H9 (cell line): ENCODE data around the gene BICD1. TPM values are rescaled to one million over a fixed set of nuclear protein-coding genes. Genes with fewer than 3 reads are reported as not detected.

Experiments used
- DNase-seq: peaks from one replicate; pipeline ENCODE4 v3.0.0-alpha.2; 2017
- H2AFZ ChIP-seq: one replicate; pipeline ENCODE4 v1.6.1; 2013; ENCODE audit warnings: mild to moderate bottlenecking, low read length, control low read depth, moderate library complexity
- H2AK5ac ChIP-seq: 2 replicates; pipeline ENCODE4 v1.6.1; 2013; ENCODE audit warnings: low read length, control low read depth, mixed read lengths; ENCODE audit not compliant: insufficient read length
- H2BK120ac ChIP-seq: one replicate; pipeline ENCODE4 v1.6.1; 2013; ENCODE audit warnings: low read depth, mild to moderate bottlenecking, low read length, control low read depth, inconsistent platforms; ENCODE audit not compliant: poor library complexity, severe bottlenecking
- H2BK12ac ChIP-seq: 2 replicates; pipeline ENCODE4 v1.6.1; 2013; ENCODE audit warnings: low read length, control low read depth, mixed read lengths, low read depth; ENCODE audit not compliant: insufficient read length
- H2BK15ac ChIP-seq: 2 replicates; pipeline ENCODE4 v1.6.1; 2013; ENCODE audit warnings: low read depth, low read length, control low read depth
- H2BK20ac ChIP-seq: one replicate; pipeline ENCODE4 v1.6.1; 2013; ENCODE audit warnings: low read depth, mild to moderate bottlenecking, low read length, control low read depth, inconsistent platforms; ENCODE audit not compliant: poor library complexity, severe bottlenecking
- H2BK5ac ChIP-seq: 2 replicates; pipeline ENCODE4 v1.6.1; 2013; ENCODE audit warnings: low read length, control low read depth, mixed read lengths; ENCODE audit not compliant: insufficient read length
- H3K14ac ChIP-seq: 2 replicates; pipeline ENCODE4 v1.6.1; 2013; ENCODE audit warnings: low read length, control low read depth; ENCODE audit not compliant: insufficient read depth
- H3K18ac ChIP-seq: 2 replicates; pipeline ENCODE4 v1.6.1; 2013; ENCODE audit warnings: low read depth, mild to moderate bottlenecking, mixed read lengths, low read length, control low read depth; ENCODE audit not compliant: insufficient read length
- H3K23ac ChIP-seq: 2 replicates; pipeline ENCODE4 v1.6.1; 2013; ENCODE audit warnings: low read length, control low read depth, mixed read lengths, low read depth; ENCODE audit not compliant: insufficient read length
- H3K23me2 ChIP-seq: 2 replicates; pipeline ENCODE4 v1.6.1; 2013; ENCODE audit warnings: low read depth, mild to moderate bottlenecking, mixed read lengths, low read length, control low read depth; ENCODE audit not compliant: insufficient read length, poor library complexity, severe bottlenecking
- H3K27ac ChIP-seq: 2 replicates; pipeline ENCODE4 v1.5.1; 2013; ENCODE audit warnings: low read length, control low read depth, mixed read lengths, low read depth; ENCODE audit not compliant: insufficient read length
- H3K27me3 ChIP-seq: 2 replicates; pipeline ENCODE4 v1.6.1; 2013; ENCODE audit warnings: low read length, control low read depth, inconsistent platforms; ENCODE audit not compliant: insufficient read depth
- H3K4ac ChIP-seq: 2 replicates; pipeline ENCODE4 v1.6.1; 2013; ENCODE audit warnings: low read depth, mild to moderate bottlenecking, control low read depth, inconsistent platforms, low read length, moderate library complexity
- H3K4me1 ChIP-seq: 2 replicates; pipeline ENCODE4 v1.6.1; 2013; ENCODE audit warnings: low read length, control low read depth, inconsistent platforms; ENCODE audit not compliant: insufficient read depth
- H3K4me2 ChIP-seq: 2 replicates; pipeline ENCODE4 v1.6.1; 2013; ENCODE audit warnings: low read length, control low read depth, mixed read lengths; ENCODE audit not compliant: insufficient read length, insufficient read depth
- H3K56ac ChIP-seq: 2 replicates; pipeline ENCODE4 v1.6.1; 2013; ENCODE audit warnings: low read depth, mild to moderate bottlenecking, mixed read lengths, low read length, control low read depth; ENCODE audit not compliant: insufficient read length
- H3K79me1 ChIP-seq: 2 replicates; pipeline ENCODE4 v1.6.1; 2013; ENCODE audit warnings: low read depth, mild to moderate bottlenecking, moderate library complexity, low read length, control low read depth, inconsistent platforms; ENCODE audit not compliant: insufficient read depth, poor library complexity, severe bottlenecking
- H3K79me2 ChIP-seq: 2 replicates; pipeline ENCODE4 v1.6.1; 2013; ENCODE audit warnings: low read length, control low read depth, inconsistent platforms; ENCODE audit not compliant: insufficient read depth
- H3K9ac ChIP-seq: 2 replicates; pipeline ENCODE4 v1.6.1; 2013; ENCODE audit warnings: low read length, control low read depth, mixed read lengths; ENCODE audit not compliant: insufficient read length; ENCODE audit errors: extremely low read depth
- H3K9me3 ChIP-seq: one replicate; pipeline ENCODE4 v1.6.1; 2013; ENCODE audit warnings: low read depth, low read length, inconsistent platforms; ENCODE audit not compliant: control insufficient read depth
- H3T11ph ChIP-seq: one replicate; pipeline ENCODE4 v1.6.1; 2013; ENCODE audit warnings: mild to moderate bottlenecking, low read length, control low read depth, inconsistent platforms
- H4K20me1 ChIP-seq: one replicate; pipeline ENCODE4 v1.6.1; 2013; ENCODE audit not compliant: control insufficient read depth, insufficient read length, insufficient read depth
- H4K5ac ChIP-seq: 2 replicates; pipeline ENCODE4 v1.6.1; 2013; ENCODE audit warnings: low read depth, mild to moderate bottlenecking, mixed read lengths, low read length, control low read depth; ENCODE audit not compliant: insufficient read length
- H4K8ac ChIP-seq: replicated peaks from 2 replicates; pipeline ENCODE4 v1.6.1; 2013; ENCODE audit warnings: low read length, control low read depth, mixed read lengths, low read depth; ENCODE audit not compliant: insufficient read length
- H4K91ac ChIP-seq: 2 replicates; pipeline ENCODE4 v1.6.1; 2013; ENCODE audit warnings: low read depth, mild to moderate bottlenecking, moderate library complexity, mixed read lengths, low read length, control low read depth; ENCODE audit not compliant: insufficient read length
- H3K27ac Mint-ChIP-seq, 3 experiments: 2 replicates in 2 of 3; 3 replicates in 1 of 3; pipeline ENCODE4 v1.8.0; 2020 to 2021; ENCODE audit warnings: mixed read lengths in 3 of 3, mild to moderate bottlenecking in 1 of 3, moderate library complexity in 1 of 3
- H3K27me3 Mint-ChIP-seq: 2 replicates; pipeline ENCODE4 v1.8.0; 2021; ENCODE audit warnings: low read depth, mild to moderate bottlenecking, moderate library complexity, mixed read lengths
- H3K36me3 Mint-ChIP-seq, 3 experiments: 2 replicates in 2 of 3; 3 replicates in 1 of 3; pipeline ENCODE4 v1.8.0; 2020 to 2021; ENCODE audit warnings: low read depth in 3 of 3, mixed read lengths in 3 of 3; ENCODE audit not compliant: insufficient read depth in 1 of 3
- H3K4me1 Mint-ChIP-seq, 2 experiments: 2 replicates each; pipeline ENCODE4 v1.8.0; 2020; ENCODE audit warnings: mixed read lengths in 2 of 2
- H3K4me3 Mint-ChIP-seq, 2 experiments: 2 replicates in 1 of 2; 3 replicates in 1 of 2; pipeline ENCODE4 v1.8.0; 2020 to 2021; ENCODE audit warnings: mild to moderate bottlenecking in 2 of 2, mixed read lengths in 2 of 2, moderate library complexity in 1 of 2
- H3K9me3 Mint-ChIP-seq, 2 experiments: 2 replicates in 1 of 2; 3 replicates in 1 of 2; pipeline ENCODE4 v1.8.0; 2020; ENCODE audit warnings: mild to moderate bottlenecking in 2 of 2, mixed read lengths in 2 of 2, moderate library complexity in 1 of 2
- CTCF ChIP-seq: fragments of 200-600 bp; sonication (generic); conservative IDR thresholded peaks from 3 replicates; pipeline ENCODE4 v1.8.0; 2021; ENCODE audit warnings: antibody characterized with exemption, mild to moderate bottlenecking
- WGBS: extraction: QIAGEN DNeasy Blood & Tissue Kit; methylation state at CpG from one replicate; pipeline ENCODE4 v1.1.7; 2013; ENCODE audit warnings: missing lambda C conversion rate, low lambda C conversion rate, mixed read lengths; ENCODE audit not compliant: insufficient read length; ENCODE audit errors: extremely low coverage; 5-methylcytosine and 5-hydroxymethylcytosine counted together
- total RNA-seq: library from RNA; stranded (reverse); gene quantifications from 2 replicates; pipeline ENCODE4 v1.2.1, GENCODE V29; 2021

BICD1 gene
- total RNA-seq, 1 experiment from 2014 or later = 134 TPM

GRCh38 chr12:32344047-32344446 is 237.4 kb downstream of the BICD1 start:
- no peak overlapping the region for H3K9ac ChIP-seq
- no peak overlapping the region for H3K56ac ChIP-seq
- no peaks in the 10 kb centered on the region; the same call in 1 of the 2 replicates for H3K4me1 ChIP-seq
- no peaks in the 10 kb centered on the region for H3K79me2 ChIP-seq
- no peak overlapping the region for H4K5ac ChIP-seq
- no peak overlapping the region for H4K8ac ChIP-seq
- no CpG with 5 or more reads among the region's 7 CpGs for WGBS
- no peak overlapping the region for H3K27ac ChIP-seq
- Mint-ChIP-seq H3K27me3 (no peaks in the 10 kb centered on the region), H3K36me3 (peaks cover 0 to 35% (median 18%) of the 10 kb centered on the region in 3 experiments; a peak in 5 of 7 replicates), H3K27ac (peak overlapping the region in 2 of 3 experiments; percentile 5 to 23; a peak in 3 of 7 replicates), H3K4me1 (0 out of 4 replicates have a peak, but pooled peaks cover 0 to 2% of the 10 kb centered on the region in 2 experiments), H3K4me3 (no peak overlapping the region), H3K9me3 (no peaks in the 10 kb centered on the region)
- no peak overlapping the region for H3T11ph ChIP-seq
- H4K20me1 ChIP-seq = no peaks in the 10 kb centered on the region
- no peak overlapping the region for H4K91ac ChIP-seq
- H3K27me3 ChIP-seq = no peaks in the 10 kb centered on the region
- no peak overlapping the region for H2AK5ac ChIP-seq
- no peak overlapping the region for H2BK12ac ChIP-seq
- H3K23me2 ChIP-seq = no peaks in the 10 kb centered on the region
- peak; percentile 54 for TF ChIP-seq CTCF
- no peak overlapping the region for H2BK15ac ChIP-seq
- H3K18ac ChIP-seq = no peak overlapping the region
- no peak overlapping the region for H3K14ac ChIP-seq
- peak; percentile 59 for DNase-seq
- no peak overlapping the region for H3K23ac ChIP-seq
- no peak overlapping the region for H3K4ac ChIP-seq
- H2AFZ ChIP-seq = no peak overlapping the region
- no peak overlapping the region for H3K4me2 ChIP-seq
- H3K9me3 ChIP-seq = no peaks in the 10 kb centered on the region
- H3K79me1 ChIP-seq = no peaks in the 10 kb centered on the region
- no peak overlapping the region for H2BK5ac ChIP-seq
- H2BK120ac ChIP-seq = no peak overlapping the region
- no peak overlapping the region for H2BK20ac ChIP-seq
